NCI-H510A (cell line): ENCODE data around the gene EVX2.

ENCODE experiments used
- DNase-seq: peaks from one replicate; lab custom pipeline; 2025; lab: John Stamatoyannopoulos, UW

The EVX2 gene

GRCh38 chr2:176082824-176083751 is 674 bp downstream of the EVX2 start:
- no peak for DNase-seq

- DNase-seq = no peak
Observed at GRCh38 chr2:176082525-176082823, 1.3 kb downstream of the EVX2 start.

GRCh38 chr2:176081837-176082524 is 1.8 kb downstream of the EVX2 start:
- DNase-seq = peak; percentile 23

- DNase-seq = no peak
Observed at GRCh38 chr2:176081376-176081836, 2.4 kb downstream of the EVX2 start.

- DNase-seq = no peak
Observed at GRCh38 chr2:176080540-176081375, 3.0 kb downstream of the EVX2 start.

GRCh38 chr2:176079831-176080539 is 3.8 kb downstream of the EVX2 start:
- DNase-seq = peak; percentile 63

- DNase-seq = peak; percentile 35
Observed at GRCh38 chr2:176079285-176079830, 4.4 kb downstream of the EVX2 start.

GRCh38 chr2:176078541-176079284 is 5.0 kb downstream of the EVX2 start:
- DNase-seq = no peak

GRCh38 chr2:176076796-176077195 is 7.0 kb downstream of the EVX2 start:
- no peak for DNase-seq

GRCh38 chr2:176076063-176076462 is 7.7 kb downstream of the EVX2 start:
- DNase-seq = no peak

- no peak for DNase-seq
Observed at GRCh38 chr2:176075481-176075880, 8.3 kb downstream of the EVX2 start.

- no peak for DNase-seq
Observed at GRCh38 chr2:176074919-176075425, 8.8 kb downstream of the EVX2 start.

- DNase-seq = no peak
Observed at GRCh38 chr2:176072951-176073904, 10.5 kb downstream of the EVX2 start.

- DNase-seq = no peak
Observed at GRCh38 chr2:176072292-176072669, 11.5 kb downstream of the EVX2 start.

- DNase-seq = no peak
Observed at GRCh38 chr2:176071330-176072291, 12.2 kb downstream of the EVX2 start.

GRCh38 chr2:176068419-176068832 is 15.3 kb downstream of the EVX2 start:
- DNase-seq = no peak

GRCh38 chr2:176067589-176068418 is 16.0 kb downstream of the EVX2 start:
- DNase-seq = no peak
